T-helper 2 cell treated with Interferon-gamma antibody and Interleukin-4, amounts not matched to agents 5 μg/mL and 100 μg/mL, for 36 hours (primary cell): ENCODE data around the gene ESPNL.

ENCODE experiments used
- DNase-seq: peaks from one replicate; pipeline ENCODE4 v3.0.0; 2021; ENCODE audit warnings: low spot score
- H3K27ac Mint-ChIP-seq: one replicate; pipeline ENCODE4 v1.8.0; 2021; ENCODE audit warnings: mild to moderate bottlenecking, mixed read lengths
- H3K27me3 Mint-ChIP-seq: one replicate; pipeline ENCODE4 v1.8.0; 2021; ENCODE audit warnings: low read depth, mixed read lengths
- H3K36me3 Mint-ChIP-seq: one replicate; pipeline ENCODE4 v1.8.0; 2021; ENCODE audit warnings: low read depth, mixed read lengths
- H3K4me1 Mint-ChIP-seq: one replicate; pipeline ENCODE4 v1.8.0; 2021; ENCODE audit warnings: low read depth, mixed read lengths
- H3K4me3 Mint-ChIP-seq: one replicate; pipeline ENCODE4 v1.8.0; 2022; ENCODE audit warnings: mild to moderate bottlenecking, moderate library complexity, mixed read lengths
- H3K9me3 Mint-ChIP-seq: one replicate; pipeline ENCODE4 v1.8.0; 2021; ENCODE audit warnings: mixed read lengths

ESPNL gene

GRCh38 chr2:238128534-238129001, 28.4 kb downstream of the ESPNL start:
- H3K27ac Mint-ChIP-seq, result no peak overlapping the region
- H3K4me1 Mint-ChIP-seq, result no peaks in the 10 kb centered on the region
- no peaks in the 10 kb centered on the region for H3K27me3 Mint-ChIP-seq
- DNase-seq, result no peak
- H3K4me3 Mint-ChIP-seq, result no peak overlapping the region
- H3K9me3 Mint-ChIP-seq, result no peaks in the 10 kb centered on the region
- no peaks in the 10 kb centered on the region for H3K36me3 Mint-ChIP-seq

- H3K4me3 Mint-ChIP-seq, result no peak overlapping the region
- no peaks in the 10 kb centered on the region for H3K9me3 Mint-ChIP-seq
- no peak overlapping the region for H3K27ac Mint-ChIP-seq
- no peaks in the 10 kb centered on the region for H3K36me3 Mint-ChIP-seq
- DNase-seq, result no peak
- H3K4me1 Mint-ChIP-seq, result no peaks in the 10 kb centered on the region
- no peaks in the 10 kb centered on the region for H3K27me3 Mint-ChIP-seq
These were observed 29.2 kb downstream of the ESPNL start for GRCh38 chr2:238129166-238130010.

- Mint-ChIP-seq H3K27me3 (no peaks in the 10 kb centered on the region), H3K4me3 (no peak overlapping the region), H3K36me3 (no peaks in the 10 kb centered on the region), H3K9me3 (no peaks in the 10 kb centered on the region), H3K4me1 (no peaks in the 10 kb centered on the region), H3K27ac (no peak overlapping the region)
- DNase-seq, result no peak
These were observed 30.1 kb downstream of the ESPNL start for GRCh38 chr2:238130111-238130695.

GRCh38 chr2:238130696-238131628, 30.8 kb downstream of the ESPNL start:
- H3K9me3 Mint-ChIP-seq, result no peaks in the 10 kb centered on the region
- H3K4me3 Mint-ChIP-seq, result no peak overlapping the region
- no peaks in the 10 kb centered on the region for H3K36me3 Mint-ChIP-seq
- no peak for DNase-seq
- no peaks in the 10 kb centered on the region for H3K4me1 Mint-ChIP-seq
- H3K27me3 Mint-ChIP-seq, result no peaks in the 10 kb centered on the region
- H3K27ac Mint-ChIP-seq, result no peak overlapping the region

- Mint-ChIP-seq H3K27me3 (no peaks in the 10 kb centered on the region), H3K36me3 (no peaks in the 10 kb centered on the region), H3K9me3 (no peaks in the 10 kb centered on the region), H3K4me1 (no peaks in the 10 kb centered on the region), H3K4me3 (no peak overlapping the region), H3K27ac (no peak overlapping the region)
- no peak for DNase-seq
These were observed 31.8 kb downstream of the ESPNL start for GRCh38 chr2:238131761-238132462.

GRCh38 chr2:238132463-238133450, 32.6 kb downstream of the ESPNL start:
- no peaks in the 10 kb centered on the region for H3K27me3 Mint-ChIP-seq
- H3K27ac Mint-ChIP-seq, result no peak overlapping the region
- H3K36me3 Mint-ChIP-seq, result no peaks in the 10 kb centered on the region
- no peak for DNase-seq
- H3K4me1 Mint-ChIP-seq, result no peaks in the 10 kb centered on the region
- no peak overlapping the region for H3K4me3 Mint-ChIP-seq
- no peaks in the 10 kb centered on the region for H3K9me3 Mint-ChIP-seq

- Mint-ChIP-seq H3K27ac (no peak overlapping the region), H3K4me1 (no peaks in the 10 kb centered on the region), H3K4me3 (no peak overlapping the region), H3K36me3 (no peaks in the 10 kb centered on the region), H3K9me3 (no peaks in the 10 kb centered on the region), H3K27me3 (no peaks in the 10 kb centered on the region)
- DNase-seq, result no peak
These were observed 33.6 kb downstream of the ESPNL start for GRCh38 chr2:238133499-238134392.

- no peak overlapping the region for H3K27ac Mint-ChIP-seq
- no peak overlapping the region for H3K4me3 Mint-ChIP-seq
- H3K4me1 Mint-ChIP-seq, result no peaks in the 10 kb centered on the region
- no peak for DNase-seq
- H3K9me3 Mint-ChIP-seq, result no peaks in the 10 kb centered on the region
- H3K36me3 Mint-ChIP-seq, result no peaks in the 10 kb centered on the region
- H3K27me3 Mint-ChIP-seq, result no peaks in the 10 kb centered on the region
These were observed 34.2 kb downstream of the ESPNL start for GRCh38 chr2:238134393-238134785.

- no peak overlapping the region for H3K27ac Mint-ChIP-seq
- no peaks in the 10 kb centered on the region for H3K27me3 Mint-ChIP-seq
- no peak overlapping the region for H3K4me3 Mint-ChIP-seq
- DNase-seq, result no peak
- H3K4me1 Mint-ChIP-seq, result no peaks in the 10 kb centered on the region
- no peaks in the 10 kb centered on the region for H3K36me3 Mint-ChIP-seq
- H3K9me3 Mint-ChIP-seq, result no peaks in the 10 kb centered on the region
These were observed 35.5 kb downstream of the ESPNL start for GRCh38 chr2:238135601-238136150.

GRCh38 chr2:238136820-238137537, 36.8 kb downstream of the ESPNL start:
- Mint-ChIP-seq H3K36me3 (no peaks in the 10 kb centered on the region), H3K9me3 (no peaks in the 10 kb centered on the region), H3K27ac (no peak overlapping the region), H3K4me1 (no peaks in the 10 kb centered on the region), H3K4me3 (no peak overlapping the region), H3K27me3 (no peaks in the 10 kb centered on the region)
- no peak for DNase-seq

- no peaks in the 10 kb centered on the region for H3K27me3 Mint-ChIP-seq
- no peaks in the 10 kb centered on the region for H3K36me3 Mint-ChIP-seq
- no peaks in the 10 kb centered on the region for H3K4me1 Mint-ChIP-seq
- no peaks in the 10 kb centered on the region for H3K9me3 Mint-ChIP-seq
- no peak overlapping the region for H3K27ac Mint-ChIP-seq
- H3K4me3 Mint-ChIP-seq, result no peak overlapping the region
- DNase-seq, result no peak
These were observed 37.7 kb downstream of the ESPNL start for GRCh38 chr2:238137885-238138284.
